CD4-positive, alpha-beta memory T cell (primary cell): ENCODE results near the gene FALEC. TPM values are rescaled to one million over a fixed set of nuclear protein-coding genes. Genes with fewer than 3 reads are reported as not detected.
A peak's percentile ranks its signal among the peaks of the same experiment; 100 is the strongest.

ENCODE experiments used
- CTCF ChIA-PET: fragments of 350-600 bp; sonication (Branson Sonifier 250); formaldehyde crosslinking; loops from one replicate; lab custom pipeline; 2021; ENCODE audit warnings: inconsistent platforms; ENCODE audit not compliant: partially characterized antibody; lab: Charles Lee
- POLR2A ChIA-PET: fragments of 350-600 bp; sonication (Branson Sonifier 250); formaldehyde crosslinking; loops from one replicate; lab custom pipeline; 2021; ENCODE audit not compliant: partially characterized antibody; lab: Charles Lee
- DNase-seq, 5 donors: peaks; one replicate each; pipeline versions ENCODE4 v3.0.0 to v3.0.0-alpha.2; 2020 to 2022; ENCODE audit warnings: mixed read lengths in 1 of 5
- H3K27ac ChIP-seq: one replicate; pipeline ENCODE4 v1.7.0; 2013; ENCODE audit warnings: low read depth, low read length
- H3K27me3 ChIP-seq: 2 replicates; pipeline ENCODE4 v1.7.0; 2013; ENCODE audit warnings: mild to moderate bottlenecking, low read length, moderate library complexity; ENCODE audit not compliant: insufficient read depth
- H3K36me3 ChIP-seq: 2 replicates; pipeline ENCODE4 v1.7.0; 2013; ENCODE audit warnings: mild to moderate bottlenecking, low read length, moderate library complexity; ENCODE audit not compliant: insufficient read depth
- H3K4me1 ChIP-seq: 2 replicates; pipeline ENCODE4 v1.7.0; 2013; ENCODE audit warnings: mild to moderate bottlenecking, low read length, moderate library complexity; ENCODE audit not compliant: insufficient read depth
- H3K4me3 ChIP-seq, 2 donors: one replicate each; pipeline ENCODE4 v1.7.0; 2013; ENCODE audit warnings: low read length in 2 of 2, mild to moderate bottlenecking in 1 of 2
- H3K9me3 ChIP-seq, 2 donors: one replicate each; pipeline ENCODE4 v1.7.0; 2013; ENCODE audit warnings: low read length in 2 of 2, control low read depth in 1 of 2; ENCODE audit not compliant: control insufficient read depth in 1 of 2
- H3K27ac Mint-ChIP-seq, 7 donors: one replicate each; pipeline ENCODE4 v1.8.0; 2020 to 2021; ENCODE audit warnings: mixed read lengths in 7 of 7, mild to moderate bottlenecking in 6 of 7, inconsistent platforms in 3 of 7, moderate library complexity in 3 of 7
- H3K27me3 Mint-ChIP-seq, 2 donors: one replicate each; pipeline ENCODE4 v1.8.0; 2020 to 2021; ENCODE audit warnings: mixed read lengths in 2 of 2
- H3K36me3 Mint-ChIP-seq, 2 donors: one replicate each; pipeline ENCODE4 v1.8.0; 2020 to 2021; ENCODE audit warnings: mixed read lengths in 2 of 2, inconsistent platforms in 1 of 2, mild to moderate bottlenecking in 1 of 2
- H3K4me1 Mint-ChIP-seq, 4 donors: one replicate each; pipeline ENCODE4 v1.8.0; 2020 to 2021; ENCODE audit warnings: mixed read lengths in 4 of 4, mild to moderate bottlenecking in 1 of 4
- H3K4me3 Mint-ChIP-seq, 8 donors: one replicate each; pipeline ENCODE4 v1.8.0; 2020 to 2021; ENCODE audit warnings: mixed read lengths in 8 of 8, mild to moderate bottlenecking in 7 of 8, moderate library complexity in 6 of 8, inconsistent platforms in 3 of 8
- H3K9me3 Mint-ChIP-seq, 8 donors: one replicate each; pipeline ENCODE4 v1.8.0; 2020 to 2021; ENCODE audit warnings: mixed read lengths in 8 of 8, mild to moderate bottlenecking in 5 of 8, inconsistent platforms in 3 of 8, moderate library complexity in 1 of 8
- intact Hi-C: fragments of 100-400 bp; cut with micrococcal nuclease; formaldehyde crosslinking; loops from one replicate; pipeline ENCODE4 v1.15.1; 2023
- polyA plus RNA-seq, 2 donors: library from polyadenylated mRNA; unstranded; fragments of 300-500 nt; fragmentation: Illumina TruSeq; gene quantifications; one replicate each; pipeline ENCODE4 v1.2.3, GENCODE V29; 2021
- total RNA-seq, 2 experiments: library from RNA; stranded (reverse); gene quantifications; one replicate each; pipeline ENCODE4 v1.2.3, GENCODE V29; 2021

Gene FALEC
- total and polyA plus RNA-seq, 4 experiments from 2014 or later: 0.64 to 1.1 TPM; not detected in 2

- H3K36me3 Mint-ChIP-seq: no peaks in the 10 kb centered on the region
- CTCF ChIA-PET: no interaction called here
- no peak for DNase-seq
- POLR2A ChIA-PET: no interaction called here
- Histone ChIP-seq H3K9me3 (no peaks in the 10 kb centered on the region), H3K36me3 (no peaks in the 10 kb centered on the region), H3K4me3 (no peak overlapping the region), H3K27me3 (no peaks in the 10 kb centered on the region), H3K27ac (no peak overlapping the region), H3K4me1 (peaks cover 4% of the 10 kb centered on the region)
- H3K4me3 Mint-ChIP-seq: no peak overlapping the region
- H3K4me1 Mint-ChIP-seq: peaks cover 3 to 4% (median 3%) of the 10 kb centered on the region in 4 donors
- no peak overlapping the region for H3K27ac Mint-ChIP-seq
- peaks cover 11 to 18% of the 10 kb centered on the region in 2 donors for H3K27me3 Mint-ChIP-seq
- intact Hi-C loops: no loop called here
- H3K9me3 Mint-ChIP-seq: no peaks in the 10 kb centered on the region
Measured at GRCh38 chr1:150543500-150544143, 28.1 kb downstream of the FALEC start.

DNA sequence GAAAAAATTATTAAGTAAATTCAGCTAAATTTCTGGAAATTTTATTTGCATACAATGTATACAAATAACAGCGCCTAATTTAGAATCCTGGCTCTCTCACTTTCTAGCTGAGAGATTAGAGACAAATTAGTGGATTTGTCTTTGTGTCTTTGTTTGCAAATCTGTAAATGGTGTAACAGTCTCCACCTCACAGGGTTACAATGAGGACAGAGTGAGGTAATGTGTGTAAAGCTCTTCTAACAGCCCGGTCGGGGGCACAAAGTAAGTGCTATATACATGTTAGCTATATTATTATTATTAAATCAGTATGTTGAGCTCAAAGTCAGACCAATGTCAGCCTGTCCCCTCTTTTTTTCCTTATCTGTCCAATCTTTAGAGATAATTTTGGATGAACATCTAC lies 28.7 kb downstream of the FALEC start:
- intact Hi-C loops: no loop called here
- Mint-ChIP-seq H3K36me3 (no peaks in the 10 kb centered on the region), H3K27ac (no peak overlapping the region), H3K4me1 (peaks cover 4 to 5% (median 4%) of the 10 kb centered on the region in 4 donors), H3K4me3 (no peak overlapping the region), H3K27me3 (peaks cover 11 to 18% of the 10 kb centered on the region in 2 donors), H3K9me3 (no peaks in the 10 kb centered on the region)
- peaks cover 5% of the 10 kb centered on the region for H3K4me1 ChIP-seq
- H3K4me3 ChIP-seq: no peak overlapping the region
- no peaks in the 10 kb centered on the region for H3K9me3 ChIP-seq
- no peaks in the 10 kb centered on the region for H3K27me3 ChIP-seq
- H3K36me3 ChIP-seq: no peaks in the 10 kb centered on the region
- CTCF ChIA-PET: no interaction called here
- DNase-seq: no peak
- POLR2A ChIA-PET: no interaction called here
- H3K27ac ChIP-seq: no peak overlapping the region

DNA sequence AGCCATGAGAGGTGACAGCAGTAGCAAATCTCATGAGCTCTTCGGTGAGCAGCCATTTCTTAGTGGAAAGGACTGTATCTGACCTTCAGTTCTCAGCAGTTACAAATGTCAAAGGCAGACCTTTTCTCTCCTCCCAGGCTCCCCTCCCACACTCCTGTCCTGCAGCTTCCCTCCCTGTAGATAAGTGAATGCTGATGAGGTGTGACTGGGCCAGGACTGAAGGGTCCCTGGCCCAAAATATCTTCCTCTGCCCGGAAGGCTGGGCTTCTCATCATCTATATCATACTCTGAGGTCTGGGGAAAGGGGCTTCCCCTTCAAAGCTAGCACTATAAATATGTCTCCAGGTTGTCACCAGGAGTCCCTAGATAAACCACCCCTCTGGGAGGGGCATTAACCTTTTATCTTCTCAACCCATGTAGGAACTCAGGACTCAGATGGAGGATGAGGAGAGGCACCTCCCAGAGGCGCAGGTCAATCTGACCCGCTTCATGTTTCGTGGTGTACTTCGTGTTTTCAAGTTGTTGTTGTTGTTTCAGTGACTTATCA lies 30.0 kb downstream of the FALEC start:
- no peak for DNase-seq
- ChIA-PET POLR2A (interaction anchor here (0.9 kb wide), 1 partner anchor 15 kb away, joined by 3 read pairs; no protein-coding TSS in a partner anchor), CTCF (interaction anchor here (0.6 kb wide), 1 partner anchor 19 kb away, joined by 3 read pairs; no protein-coding TSS in a partner anchor)
- H3K36me3 ChIP-seq: no peaks in the 10 kb centered on the region
- no peaks in the 10 kb centered on the region for H3K9me3 ChIP-seq
- no peaks in the 10 kb centered on the region for H3K36me3 Mint-ChIP-seq
- no peak overlapping the region for H3K27ac ChIP-seq
- H3K27me3 Mint-ChIP-seq: peaks cover 14 to 18% of the 10 kb centered on the region in 2 donors
- H3K27ac Mint-ChIP-seq: peak overlapping the region in 1 of 7 donors; percentile 23
- H3K27me3 ChIP-seq: no peaks in the 10 kb centered on the region
- H3K9me3 Mint-ChIP-seq: no peaks in the 10 kb centered on the region
- H3K4me3 Mint-ChIP-seq: no peak overlapping the region
- H3K4me1 ChIP-seq: peaks cover 7% of the 10 kb centered on the region
- peaks cover 4 to 9% (median 6%) of the 10 kb centered on the region in 4 donors for H3K4me1 Mint-ChIP-seq
- intact Hi-C loops: no loop called here
- H3K4me3 ChIP-seq: no peak overlapping the region

- Histone ChIP-seq H3K36me3 (no peaks in the 10 kb centered on the region), H3K27ac (no peak overlapping the region), H3K9me3 (no peaks in the 10 kb centered on the region), H3K4me3 (no peak overlapping the region), H3K4me1 (peaks cover 16% of the 10 kb centered on the region), H3K27me3 (no peaks in the 10 kb centered on the region)
- peaks cover 14 to 18% of the 10 kb centered on the region in 2 donors for H3K27me3 Mint-ChIP-seq
- intact Hi-C loops: no loop called here
- POLR2A ChIA-PET: interaction anchor here (0.9 kb wide), 1 partner anchor 14 kb away, joined by 3 read pairs; no protein-coding TSS in a partner anchor
- H3K4me3 Mint-ChIP-seq: peak overlapping the region in 1 of 8 donors; percentile 7
- DNase-seq: no peak
- H3K27ac Mint-ChIP-seq: no peak overlapping the region
- peaks cover 9 to 11% (median 11%) of the 10 kb centered on the region in 4 donors for H3K4me1 Mint-ChIP-seq
- no peaks in the 10 kb centered on the region for H3K9me3 Mint-ChIP-seq
- CTCF ChIA-PET: no interaction called here
- no peaks in the 10 kb centered on the region for H3K36me3 Mint-ChIP-seq
Measured at GRCh38 chr1:150546294-150546937, 30.9 kb downstream of the FALEC start.

DNA sequence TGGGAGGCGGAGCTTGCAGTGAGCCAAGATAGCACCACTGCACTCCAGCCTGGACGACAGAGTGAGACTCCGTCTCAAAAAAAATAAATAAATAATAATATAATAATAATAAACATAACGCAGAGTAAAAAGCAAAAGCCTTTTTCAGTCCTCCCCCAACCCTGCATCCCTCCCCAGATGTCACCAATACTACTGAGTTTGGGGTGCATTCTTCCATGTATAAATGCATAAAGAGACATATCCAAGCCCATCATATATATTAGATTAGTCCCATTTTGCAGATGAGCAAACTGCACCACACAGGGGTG lies 32.7 kb downstream of the FALEC start:
- peaks cover 13 to 25% (median 15%) of the 10 kb centered on the region in 4 donors for H3K4me1 Mint-ChIP-seq
- H3K27ac Mint-ChIP-seq: peak overlapping the region in 3 of 7 donors; percentile 25 to 61 (median 59)
- Histone ChIP-seq H3K4me3 (peak overlapping the region; percentile 33 to 47), H3K9me3 (no peaks in the 10 kb centered on the region), H3K4me1 (peaks cover 23% of the 10 kb centered on the region), H3K27me3 (no peaks in the 10 kb centered on the region), H3K27ac (no peak overlapping the region), H3K36me3 (no peaks in the 10 kb centered on the region)
- peak overlapping the region; percentile 80 to 85 (median 82) for H3K4me3 Mint-ChIP-seq
- DNase-seq: peak in 1 of 5 donors; percentile 5
- no peaks in the 10 kb centered on the region for H3K9me3 Mint-ChIP-seq
- H3K36me3 Mint-ChIP-seq: no peaks in the 10 kb centered on the region
- ChIA-PET POLR2A (interaction anchor here (0.9 to 2.5 kb wide), 4 partner anchors 12 to 81 kb away, joined by 3 to 11 read pairs (median 4); partner anchors contain the start of gene ENSA), CTCF (interaction anchor here (0.9 to 1.7 kb wide), 3 partner anchors 11 to 15 kb away, joined by 4 to 9 read pairs (median 4); no protein-coding TSS in a partner anchor)
- intact Hi-C loops: no loop called here
- H3K27me3 Mint-ChIP-seq: peaks cover 14 to 15% of the 10 kb centered on the region in 2 donors

DNA sequence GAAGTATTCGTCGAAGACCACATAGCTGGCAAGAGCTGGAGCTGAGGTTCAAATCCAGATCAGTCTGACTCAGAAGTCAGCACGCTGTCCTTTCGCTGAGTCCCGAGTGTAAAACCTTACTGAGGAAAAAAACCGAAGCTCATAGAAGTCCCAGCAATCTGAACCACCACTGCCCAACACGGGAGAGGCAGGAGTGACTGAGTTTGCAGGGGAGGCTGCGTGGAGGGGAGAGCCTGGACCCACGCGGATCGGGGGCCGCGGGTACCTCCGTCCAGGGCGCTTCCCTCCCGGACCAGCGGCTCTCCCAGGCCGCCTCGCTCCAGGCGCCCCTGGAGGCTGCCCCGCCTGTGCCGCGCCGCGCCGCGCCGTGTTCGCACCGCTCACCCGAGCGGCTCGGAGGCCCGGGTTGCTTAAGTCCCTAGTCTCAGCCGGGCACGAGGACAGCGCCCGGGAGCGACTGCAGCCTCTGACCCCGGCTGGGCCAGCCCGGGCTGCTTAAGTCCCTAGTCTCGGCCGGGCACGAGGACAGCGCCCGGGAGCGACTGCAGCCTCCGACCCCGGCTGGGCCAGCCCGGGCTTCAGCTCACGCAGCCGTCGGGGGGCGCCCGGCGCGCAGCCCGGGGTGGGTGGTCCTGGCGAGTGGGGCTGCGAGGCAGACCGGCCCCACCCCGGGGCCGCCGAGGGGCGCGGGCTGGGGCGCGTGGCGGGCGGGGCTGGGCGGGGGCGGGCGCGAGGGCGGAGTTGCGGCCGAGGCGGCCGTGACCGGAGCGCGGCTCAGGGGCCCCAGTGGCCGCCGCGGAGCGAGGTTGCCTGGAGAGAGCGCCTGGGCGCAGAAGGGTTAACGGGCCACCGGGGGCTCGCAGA lies 33.3 kb downstream of the FALEC start, which contains the start of gene ADAMTSL4:
TSS of gene ADAMTSL4 (plus strand) at position 777 of the 864 bp plus-strand sequence. CDS start 2,881 bp downstream, outside the sequence.
- Mint-ChIP-seq H3K9me3 (no peaks in the 10 kb centered on the region), H3K27me3 (peaks cover 11 to 14% of the 10 kb centered on the region in 2 donors), H3K36me3 (no peaks in the 10 kb centered on the region), H3K4me1 (peaks cover 13 to 25% (median 15%) of the 10 kb centered on the region in 4 donors), H3K4me3 (peak within 1 kb of the TSS; percentile 81 to 87 (median 82)), H3K27ac (peak within 1 kb of the TSS in 3 of 7 donors; percentile 25 to 61 (median 59))
- peaks cover 23% of the 10 kb centered on the region for H3K4me1 ChIP-seq
- no peak within 1 kb of the TSS for H3K27ac ChIP-seq
- CTCF ChIA-PET: interaction anchor here (0.9 to 3.7 kb wide), 5 partner anchors 11 to 70 kb away, joined by 3 to 25 read pairs (median 4); no protein-coding TSS in a partner anchor
- peak within 1 kb of the TSS; percentile 33 to 47 for H3K4me3 ChIP-seq
- H3K27me3 ChIP-seq: no peaks in the 10 kb centered on the region
- peak in 2 of 5 donors; percentile 32 to 36 for DNase-seq
- H3K36me3 ChIP-seq: no peaks in the 10 kb centered on the region
- POLR2A ChIA-PET: interaction anchor here (0.9 to 2.5 kb wide), 5 partner anchors 12 to 80 kb away, joined by 3 to 11 read pairs (median 5); partner anchors contain the start of gene ENSA
- no peaks in the 10 kb centered on the region for H3K9me3 ChIP-seq
- intact Hi-C loops: no loop called here
